GM12878 (cell line): ENCODE data around the gene IDI2. TPM values are rescaled to one million over a fixed set of nuclear protein-coding genes. Genes with fewer than 3 reads are reported as not detected.

ENCODE experiments used
- ATAC-seq: fragments of 200-7000 bp; cut with Tn5 transposase; 3 replicates; pipeline ENCODE4 v1.9.1; 2020; ENCODE audit warnings: mild to moderate bottlenecking, moderate library complexity
- BruUV-seq: library from RNA; stranded (reverse); fragments of 400-500 nt; replicated peaks from 2 replicates; lab custom pipeline; 2021; lab: Mats Ljungman, UMichigan
- CTCF ChIA-PET: fragments of 300-600 bp; sonication (Branson Sonifier 250); formaldehyde crosslinking; extraction: SDS; loops from one replicate; lab custom pipeline; 2021; ENCODE audit warnings: inconsistent platforms; lab: Yijun Ruan, JAX
- POLR2A ChIA-PET: fragments of 350-600 bp; formaldehyde crosslinking; extraction: SDS; loops from one replicate; lab custom pipeline; 2021; ENCODE audit warnings: inconsistent platforms; lab: Charles Lee
- RAD21 ChIA-PET: fragments of 300-600 bp; sonication (Branson Sonifier 250); formaldehyde crosslinking; loops from one replicate; lab custom pipeline; 2023; ENCODE audit warnings: antibody characterized with exemption; ENCODE audit not compliant: unreplicated experiment; lab: Charles Lee
- SMC1A ChIA-PET: fragments of 300-600 bp; sonication (Branson Sonifier 250); formaldehyde crosslinking; loops from one replicate; lab custom pipeline; 2023; ENCODE audit not compliant: unreplicated experiment, uncharacterized antibody; lab: Charles Lee
- DNase-seq: peaks from one replicate; pipeline ENCODE4 v3.0.0-alpha.2; 2011; ENCODE audit warnings: low read depth, low spot score
- FAIRE-seq: peaks from 3 replicates; lab custom pipeline; 2011; peaks lifted over from hg19 to GRCh38; lab: Jason Lieb, UNC
- H2AFZ ChIP-seq: 2 replicates; pipeline ENCODE4 v1.6.0; 2011; ENCODE audit warnings: low read depth, low read length, control low read depth; ENCODE audit not compliant: control insufficient read depth
- H3K27ac ChIP-seq: 2 replicates; pipeline ENCODE4 v1.5.1; 2011; ENCODE audit warnings: control low read depth; ENCODE audit not compliant: control insufficient read depth, insufficient read depth
- H3K27me3 ChIP-seq, 2 experiments: replicated peaks in 1 of 2; 2 replicates each; pipeline versions ENCODE4 v1.6.0 to v1.6.1; 2011; ENCODE audit warnings: low read length in 1 of 2; ENCODE audit not compliant: control insufficient read depth in 2 of 2, insufficient read depth in 2 of 2
- H3K36me3 ChIP-seq, 2 experiments: 2 replicates each; pipeline ENCODE4 v1.5.1; 2011; ENCODE audit warnings: low read length in 1 of 2; ENCODE audit not compliant: control insufficient read depth in 2 of 2, insufficient read depth in 2 of 2
- H3K4me1 ChIP-seq: 2 replicates; pipeline ENCODE4 v1.6.1; 2011; ENCODE audit warnings: mild to moderate bottlenecking, low read length, moderate library complexity, mixed read lengths; ENCODE audit not compliant: control insufficient read depth, insufficient read depth
- H3K4me2 ChIP-seq: 2 replicates; pipeline ENCODE4 v1.6.0; 2011; ENCODE audit warnings: control low read depth; ENCODE audit not compliant: control insufficient read depth, insufficient read depth
- H3K4me3 ChIP-seq: fragments of 200-600 bp; sonication (generic); 2 replicates; pipeline ENCODE4 v1.5.1; 2016
- H3K79me2 ChIP-seq: 2 replicates; pipeline ENCODE4 v1.6.0; 2011; ENCODE audit warnings: low read length; ENCODE audit not compliant: control insufficient read depth, insufficient read depth
- H3K9ac ChIP-seq: 2 replicates; pipeline ENCODE4 v1.8.0; 2011; ENCODE audit warnings: low read length, control low read depth, mixed read lengths; ENCODE audit not compliant: control insufficient read depth, insufficient read depth
- H3K9me3 ChIP-seq: replicated peaks from 3 replicates; pipeline ENCODE4 v1.5.1; 2011; ENCODE audit warnings: mild to moderate bottlenecking, low read length; ENCODE audit not compliant: control insufficient read depth, insufficient read depth
- H4K20me1 ChIP-seq: 2 replicates; pipeline ENCODE4 v1.6.0; 2011; ENCODE audit not compliant: control insufficient read depth, insufficient read depth
- ATF7 ChIP-seq: fragments of 450-650 bp; IDR thresholded peaks from 2 replicates; pipeline ENCODE4 v1.6.1; 2016; ENCODE audit warnings: low read depth, mild to moderate bottlenecking
- CREB1 ChIP-seq: IDR thresholded peaks from 2 replicates; pipeline ENCODE4 v1.6.1; 2012; ENCODE audit warnings: low read depth, mild to moderate bottlenecking, inconsistent platforms
- E4F1 ChIP-seq: fragments of 450-650 bp; IDR thresholded peaks from 2 replicates; pipeline ENCODE4 v1.6.1; 2018; ENCODE audit warnings: borderline replicate concordance, mild to moderate bottlenecking; ENCODE audit not compliant: partially characterized antibody
- ZNF207 ChIP-seq: fragments of 450-650 bp; IDR thresholded peaks from 2 replicates; pipeline ENCODE4 v1.6.1; 2014; ENCODE audit warnings: antibody characterized with exemption, mild to moderate bottlenecking, borderline replicate concordance
- WGBS: methylation state at CpG from one replicate; pipeline ENCODE4 v1.1.6; 2016; ENCODE audit warnings: low lambda C conversion rate; ENCODE audit not compliant: insufficient replicate concordance, insufficient coverage; ENCODE audit errors: missing lambda C conversion rate; 5-methylcytosine and 5-hydroxymethylcytosine counted together
- in situ Hi-C: fragments of 300-500 bp; cut with MboI; formaldehyde crosslinking; loops from 9 replicates; pipeline ENCODE4 v1.14.3; 2018; ENCODE audit warnings: mixed read lengths
- intact Hi-C: fragments of 100-400 bp; cut with micrococcal nuclease; formaldehyde crosslinking; loops from one replicate; pipeline ENCODE4 v1.14.2; 2022; ENCODE audit not compliant: unreplicated experiment
- polyA plus RNA-seq, 11 experiments: library from polyadenylated mRNA; depleted of rRNA in 4 of 11; unstranded in 6 of 11; stranded (reverse) in 5 of 11; fragments of >200 nt; fragmentation: Nextera tagmentation in 4 of 11; fragmentation: Illumina TruSeq in 1 of 11; extraction: Ambion mirVana in 4 of 11; extraction: Trizol in 1 of 11; gene quantifications; 1 replicate in 1 of 11; 2 replicates in 10 of 11; pipeline versions ENCODE4 v1.2.1 to v1.2.3, GENCODE V29; 2011 to 2016; ENCODE audit warnings: inconsistent platforms in 2 of 11, missing spikeins in 2 of 11, low read depth in 1 of 11
- total RNA-seq, 4 experiments: library from RNA; depleted of rRNA in 3 of 4; stranded (reverse); fragments of >200 nt in 3 of 4; fragmentation: Illumina TruSeq in 1 of 4; extraction: Trizol in 1 of 4; gene quantifications; 2 replicates each; pipeline versions ENCODE4 v1.2.1 to v1.2.3, GENCODE V29; 2013 to 2021

Gene IDI2
- total and polyA plus RNA-seq, 10 of the 15 experiments (the other 5 are each of a cell fraction or from before 2014, with no cell fraction given) = 0.06 TPM; not detected in 9

GRCh38 chr10:971150-971542, 54.5 kb downstream of the IDI2 start:
- POLR2A ChIA-PET = interaction anchor here (0.6 kb wide), 1 partner anchor 21 kb away, joined by 4 read pairs; no protein-coding TSS in a partner anchor
- FAIRE-seq = no peak
- Histone ChIP-seq H4K20me1 (no peaks in the 10 kb centered on the region), H3K4me1 (peaks cover 19% of the 10 kb centered on the region), H3K27ac (no peak overlapping the region), H3K9ac (no peak overlapping the region), H3K36me3 (no peaks in the 10 kb centered on the region), H3K27me3 (no peaks in the 10 kb centered on the region), H2AFZ (no peak overlapping the region), H3K9me3 (peaks cover 2% of the 10 kb centered on the region; the same call in 2 of the 3 replicates), H3K79me2 (no peaks in the 10 kb centered on the region), H3K4me2 (no peak overlapping the region)
- CTCF ChIA-PET = no interaction called here
- SMC1A ChIA-PET = interaction anchor here (1.2 kb wide), 1 partner anchor 35 kb away, joined by 3 read pairs; no protein-coding TSS in a partner anchor
- DNase-seq = no peak
- in situ Hi-C loops (no loop called here), intact Hi-C loops (no loop called here)
- RAD21 ChIA-PET = no interaction called here
- TF ChIP-seq ZNF207 = no peak
- no peak for TF ChIP-seq E4F1
- TF ChIP-seq ATF7 = peak; percentile 47; the same call in 1 of the 2 replicates
- TF ChIP-seq CREB1 = no peak
- TF ChIP-seq, all 136 proteins: peak for 1
- BruUV-seq = no TSS peak
- ATAC-seq = no peak
- WGBS = 37% methylated on average over 4 of the region's 4 CpGs
- no peak overlapping the region for H3K4me3 ChIP-seq
